A673 (cell line): ENCODE results near the gene ZNF408.

Experiments
- EZH2 ChIP-seq: fragments of 200-600 bp; sonication (generic); IDR thresholded peaks from 2 replicates; pipeline ENCODE4 v1.6.1; 2017; ENCODE audit warnings: borderline replicate concordance, low read depth, mild to moderate bottlenecking, mixed read lengths, antibody characterized with exemption, low read length; ENCODE audit not compliant: poor library complexity, severe bottlenecking
- TF ChIP-seq, protein P1 (sequence below): fragments of 300-800, 200-600 bp; sonication (generic); conservative IDR thresholded peaks from 2 replicates; pipeline ENCODE4 v1.5.1; 2017; ENCODE audit warnings: low read depth, mild to moderate bottlenecking, antibody characterized with exemption, low read length, moderate library complexity, mixed read lengths

DNA sequence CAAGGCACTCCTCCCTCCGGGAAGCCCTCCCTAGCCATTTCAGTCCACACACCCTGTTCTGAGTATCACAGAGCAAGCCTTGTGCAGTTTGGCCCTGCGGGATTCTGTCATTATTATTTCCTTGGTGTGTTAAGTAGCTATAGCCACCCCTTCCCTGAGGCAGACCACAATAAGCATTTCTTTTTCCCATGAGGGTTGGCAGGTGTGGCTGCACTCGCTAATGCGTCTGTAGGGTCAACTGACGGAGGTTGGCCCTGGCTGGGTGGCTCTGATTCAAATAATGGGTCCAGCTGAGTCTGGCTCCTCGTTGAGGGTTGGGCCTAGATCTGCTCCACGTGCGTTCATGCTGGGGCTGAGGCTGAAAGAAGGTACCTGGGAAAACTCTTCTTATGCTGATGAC lies 23.3 kb downstream of the ZNF408 start:
- TF ChIP-seq, protein P1, sequence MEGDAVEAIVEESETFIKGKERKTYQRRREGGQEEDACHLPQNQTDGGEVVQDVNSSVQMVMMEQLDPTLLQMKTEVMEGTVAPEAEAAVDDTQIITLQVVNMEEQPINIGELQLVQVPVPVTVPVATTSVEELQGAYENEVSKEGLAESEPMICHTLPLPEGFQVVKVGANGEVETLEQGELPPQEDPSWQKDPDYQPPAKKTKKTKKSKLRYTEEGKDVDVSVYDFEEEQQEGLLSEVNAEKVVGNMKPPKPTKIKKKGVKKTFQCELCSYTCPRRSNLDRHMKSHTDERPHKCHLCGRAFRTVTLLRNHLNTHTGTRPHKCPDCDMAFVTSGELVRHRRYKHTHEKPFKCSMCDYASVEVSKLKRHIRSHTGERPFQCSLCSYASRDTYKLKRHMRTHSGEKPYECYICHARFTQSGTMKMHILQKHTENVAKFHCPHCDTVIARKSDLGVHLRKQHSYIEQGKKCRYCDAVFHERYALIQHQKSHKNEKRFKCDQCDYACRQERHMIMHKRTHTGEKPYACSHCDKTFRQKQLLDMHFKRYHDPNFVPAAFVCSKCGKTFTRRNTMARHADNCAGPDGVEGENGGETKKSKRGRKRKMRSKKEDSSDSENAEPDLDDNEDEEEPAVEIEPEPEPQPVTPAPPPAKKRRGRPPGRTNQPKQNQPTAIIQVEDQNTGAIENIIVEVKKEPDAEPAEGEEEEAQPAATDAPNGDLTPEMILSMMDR: no peak
- TF ChIP-seq EZH2: no peak
